T47D (cell line): ENCODE measurements around the gene FAS.

Source experiments
- DNase-seq, 2 experiments: peaks; one replicate each; pipeline versions ENCODE4 v3.0.0 to v3.0.0-alpha.2; 2011 to 2012; ENCODE audit warnings: low read depth in 1 of 2, low spot score in 1 of 2
- JUND ChIP-seq: IDR thresholded peaks from 2 replicates; pipeline ENCODE4 v1.6.1; 2012; ENCODE audit warnings: low read depth
- in situ Hi-C: cut with HindIII; loops from 2 replicates; pipeline ENCODE4 v1.10.0; 2016; ENCODE audit warnings: low sequenced_read_pairs, low pct_unique_long_range_greater_than_20kb

FAS gene

DNA sequence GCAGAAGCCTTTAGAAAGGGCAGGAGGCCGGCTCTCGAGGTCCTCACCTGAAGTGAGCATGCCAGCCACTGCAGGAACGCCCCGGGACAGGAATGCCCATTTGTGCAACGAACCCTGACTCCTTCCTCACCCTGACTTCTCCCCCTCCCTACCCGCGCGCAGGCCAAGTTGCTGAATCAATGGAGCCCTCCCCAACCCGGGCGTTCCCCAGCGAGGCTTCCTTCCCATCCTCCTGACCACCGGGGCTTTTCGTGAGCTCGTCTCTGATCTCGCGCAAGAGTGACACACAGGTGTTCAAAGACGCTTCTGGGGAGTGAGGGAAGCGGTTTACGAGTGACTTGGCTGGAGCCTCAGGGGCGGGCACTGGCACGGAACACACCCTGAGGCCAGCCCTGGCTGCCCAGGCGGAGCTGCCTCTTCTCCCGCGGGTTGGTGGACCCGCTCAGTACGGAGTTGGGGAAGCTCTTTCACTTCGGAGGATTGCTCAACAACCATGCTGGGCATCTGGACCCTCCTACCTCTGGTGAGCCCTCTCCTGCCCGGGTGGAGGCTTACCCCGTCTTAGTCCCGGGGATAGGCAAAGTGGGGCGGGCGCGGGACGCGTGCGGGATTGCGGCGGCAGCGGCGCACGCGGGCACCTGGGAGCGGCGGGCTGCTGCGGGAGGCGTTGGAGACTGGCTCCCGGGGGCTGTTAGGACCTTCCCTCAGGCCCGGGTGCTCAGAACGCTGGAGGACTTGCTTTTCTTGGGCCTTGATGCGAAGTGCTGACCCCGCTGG is at the start of gene FAS:
Gene FAS, plus strand, starts transcription at position 415 of the 777 bp plus-strand sequence. Its CDS starts 79 bp downstream, at position 494.
- in situ Hi-C loops: no loop called here
- no peak for TF ChIP-seq JUND
- peak; percentile 87 to 92 for DNase-seq

DNA sequence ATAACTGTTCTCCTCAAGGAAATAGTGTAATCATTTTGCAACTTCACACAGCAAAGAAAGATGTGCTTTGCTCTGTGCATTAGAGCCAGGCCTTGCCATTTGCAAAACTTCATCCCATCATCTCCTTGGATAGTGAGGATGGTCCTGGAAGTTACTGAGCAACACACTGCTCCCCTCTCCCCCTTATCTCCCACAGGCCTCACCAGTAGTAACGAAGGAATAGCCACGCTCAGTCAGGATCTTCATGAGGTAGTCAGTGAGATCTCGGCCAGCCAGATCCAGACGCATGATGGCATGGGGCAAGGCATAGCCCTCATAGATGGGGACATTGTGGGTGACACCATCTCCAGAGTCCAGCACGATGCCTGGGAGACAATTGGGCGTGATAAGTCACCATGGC is 49.6 kb upstream of the FAS start:
- DNase-seq: no peak
- in situ Hi-C loops: loop anchor here (25.0 kb wide), 1 partner anchor 271 kb away; the partner anchor contains the start of gene CH25H
- no peak for TF ChIP-seq JUND

DNA sequence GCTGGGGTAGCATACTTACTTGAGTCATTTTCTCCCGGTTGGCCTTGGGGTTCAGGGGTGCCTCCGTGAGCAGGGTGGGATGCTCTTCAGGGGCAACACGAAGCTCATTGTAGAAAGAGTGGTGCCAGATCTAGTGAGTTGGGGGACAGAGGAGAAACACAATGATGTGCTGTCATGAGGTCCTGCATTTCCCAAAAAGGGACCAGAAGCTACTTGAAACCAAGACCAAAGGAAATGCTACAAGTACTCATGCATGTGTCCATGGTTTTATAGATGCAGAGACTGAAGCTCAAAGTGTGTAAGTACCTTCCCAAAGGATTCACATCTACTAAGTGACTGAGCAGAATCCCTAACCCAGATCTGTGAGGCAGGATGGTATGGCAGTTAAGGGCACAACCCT is 46.8 kb upstream of the FAS start:
- no peak for DNase-seq
- TF ChIP-seq JUND: no peak
- in situ Hi-C loops: loop anchor here (25.0 kb wide), 1 partner anchor 269 kb away; the partner anchor contains the start of gene CH25H

DNA sequence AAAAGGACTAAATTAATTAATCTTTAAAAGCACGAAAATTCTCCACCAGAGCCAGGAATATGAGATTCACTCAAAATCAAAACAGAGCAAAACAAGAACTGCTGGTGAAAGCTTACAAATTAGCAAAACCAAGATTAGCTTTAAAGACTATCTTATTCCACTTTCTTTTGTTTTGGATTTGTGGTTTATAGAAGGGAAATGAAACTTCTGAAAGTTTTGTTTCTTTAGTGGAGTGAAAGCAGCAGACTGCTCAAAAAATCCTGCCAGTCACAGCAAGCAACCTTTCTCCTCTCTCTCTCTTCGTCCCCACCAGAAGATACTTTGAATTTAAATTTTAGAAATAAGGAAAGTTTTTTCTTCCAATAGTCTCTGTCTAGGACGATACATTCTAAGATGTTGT is 45.8 kb upstream of the FAS start:
- DNase-seq: no peak
- in situ Hi-C loops: loop anchor here (25.0 kb wide), 1 partner anchor 267 kb away; the partner anchor contains the start of gene CH25H
- no peak for TF ChIP-seq JUND

DNA sequence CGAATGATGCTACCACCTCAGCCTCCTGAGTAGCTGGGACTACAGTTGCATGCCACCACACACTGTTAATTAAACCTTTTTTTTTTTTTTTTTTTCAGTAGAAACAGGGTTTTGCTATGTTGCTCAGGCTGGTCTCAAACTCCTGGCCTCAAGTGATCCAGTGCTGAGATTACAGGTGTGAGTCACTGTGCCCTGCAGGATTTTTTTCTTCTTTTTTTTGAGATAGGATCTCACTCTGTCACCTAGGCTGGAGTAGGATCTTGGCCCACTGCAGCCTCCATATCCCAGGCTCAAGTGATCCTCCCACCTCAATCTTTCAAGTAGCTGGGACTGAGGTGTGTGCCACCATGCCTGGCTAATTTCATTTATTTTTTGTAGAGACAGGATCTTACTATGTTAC is 44.4 kb upstream of the FAS start:
- in situ Hi-C loops: loop anchor here (25.0 kb wide), 1 partner anchor 266 kb away; the partner anchor contains the start of gene CH25H
- no peak for TF ChIP-seq JUND
- no peak for DNase-seq

DNA sequence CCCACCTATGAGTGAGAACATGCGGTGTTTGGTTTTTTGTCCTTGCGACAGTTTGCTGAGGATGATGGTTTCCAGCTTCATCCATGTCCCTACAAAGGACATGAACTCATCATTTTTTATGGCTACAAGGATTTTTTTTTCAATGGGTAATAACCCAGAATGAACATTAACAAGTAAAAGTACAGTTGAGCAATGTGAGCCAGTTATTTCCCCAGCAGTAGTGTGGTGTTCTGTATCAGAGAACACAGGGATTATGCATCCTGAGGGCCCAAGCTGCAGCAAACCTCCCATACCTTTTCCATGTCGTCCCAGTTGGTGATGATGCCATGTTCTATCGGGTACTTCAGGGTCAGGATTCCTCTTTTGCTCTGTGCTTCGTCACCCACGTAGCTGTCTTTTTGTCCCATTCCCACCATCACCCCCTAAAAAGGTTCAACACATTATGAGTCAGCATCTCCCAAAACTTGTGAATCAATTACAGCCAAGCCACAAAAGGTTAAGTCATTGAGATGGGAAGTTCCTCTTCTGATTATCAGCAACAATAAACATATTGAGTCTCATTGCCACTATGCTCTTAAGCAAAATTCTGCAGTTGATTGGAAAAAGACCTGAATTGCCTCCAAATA is 43.5 kb upstream of the FAS start:
- in situ Hi-C loops: loop anchor here (25.0 kb wide), 1 partner anchor 265 kb away; the partner anchor contains the start of gene CH25H
- no peak for DNase-seq
- TF ChIP-seq JUND: no peak

DNA sequence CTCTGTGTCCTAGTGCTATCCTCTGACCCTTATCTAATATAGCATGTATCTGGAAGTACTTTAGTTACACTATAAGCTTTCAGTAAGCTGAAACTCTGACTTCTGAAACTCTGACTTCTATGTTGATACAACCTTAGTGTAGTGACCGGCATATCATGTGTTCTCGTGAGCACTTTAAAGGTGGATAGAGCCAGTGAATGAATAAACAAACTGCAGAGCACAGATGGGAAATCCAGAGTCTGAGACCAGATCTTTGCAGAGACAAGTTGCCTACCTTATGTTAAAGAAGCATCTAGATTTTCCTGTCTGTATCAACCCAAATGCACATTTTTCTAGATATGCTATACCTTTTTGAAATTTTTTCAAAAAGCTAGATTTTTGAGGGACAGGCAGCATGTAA is 41.5 kb upstream of the FAS start:
- in situ Hi-C loops: loop anchor here (25.0 kb wide), 1 partner anchor 263 kb away; the partner anchor contains the start of gene CH25H
- TF ChIP-seq JUND: no peak

DNA sequence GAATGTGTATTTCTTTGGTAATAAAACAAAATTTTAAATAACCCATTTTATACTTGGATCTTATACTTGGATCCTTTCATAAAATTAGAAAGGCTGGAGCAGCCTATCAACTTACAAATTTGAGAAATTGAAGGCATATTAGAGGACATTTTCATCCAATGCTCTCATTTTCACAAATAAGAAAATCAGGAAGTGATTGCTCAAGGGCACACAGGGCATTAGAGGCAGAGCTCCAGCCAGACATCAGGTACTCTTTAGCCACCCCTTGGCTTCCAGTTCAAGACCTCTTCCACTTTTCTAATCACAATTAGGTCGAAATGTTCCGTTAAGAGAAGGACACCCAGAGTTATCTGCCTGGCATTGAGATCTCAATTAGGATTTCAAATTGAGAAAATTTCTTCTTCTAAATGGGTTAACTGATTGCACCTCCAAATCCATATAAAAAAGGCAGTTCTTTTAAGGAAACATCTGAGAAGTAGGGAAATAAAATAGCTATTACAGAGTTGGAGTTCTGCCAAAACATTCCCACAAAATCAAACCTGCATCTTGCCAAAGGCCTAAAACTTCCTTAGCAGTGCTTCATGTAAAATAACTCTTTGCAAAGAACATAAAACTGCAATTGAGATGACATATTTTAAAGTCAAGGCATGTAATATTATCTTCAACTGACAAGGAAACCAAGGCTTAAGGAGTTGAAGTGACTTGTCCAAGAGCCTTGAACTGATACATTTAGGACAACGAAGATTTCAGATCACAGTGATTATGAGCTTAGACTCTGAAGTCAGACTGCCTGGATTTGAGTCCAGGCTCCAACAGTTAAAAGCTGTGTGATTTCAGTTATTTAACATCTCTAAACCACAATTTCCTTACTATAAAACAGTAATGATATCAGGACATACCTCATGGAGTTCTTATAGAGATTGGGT is 40.4 kb upstream of the FAS start:
- DNase-seq: no peak
- in situ Hi-C loops: loop anchor here (25.0 kb wide), 1 partner anchor 262 kb away; the partner anchor contains the start of gene CH25H
- TF ChIP-seq JUND: no peak

More for the DNA sequence above, 41.5 kb upstream of the FAS start:
- DNase-seq: no peak

DNA sequence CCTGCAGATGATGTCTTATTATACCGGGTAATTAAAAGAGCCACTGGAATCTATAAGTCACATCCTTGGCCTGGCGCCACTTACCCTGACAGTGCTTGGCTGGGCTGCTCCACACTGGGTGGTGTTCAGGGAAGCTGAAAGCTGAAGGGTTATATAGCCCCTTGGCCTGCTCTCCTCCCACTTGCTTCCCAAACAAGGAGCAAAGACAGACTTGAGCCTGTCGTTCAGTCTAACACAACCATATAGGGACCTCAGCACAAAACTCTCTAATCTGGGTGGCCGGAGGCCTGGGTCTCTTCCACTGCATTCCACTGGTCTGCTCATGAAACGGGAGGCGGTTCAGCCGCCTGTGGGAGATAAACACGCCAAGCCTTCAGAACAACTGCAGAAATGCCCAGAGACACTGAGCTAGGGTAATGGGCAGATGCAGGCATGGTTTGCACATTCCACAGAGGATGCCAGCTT is 37.9 kb upstream of the FAS start, which contains the start of gene ACTA2:
Gene ACTA2, minus strand, starts transcription at position 127 of the 465 bp plus-strand sequence. CDS start 3,843 bp downstream, outside the sequence.
- no peak for DNase-seq
- no peak for TF ChIP-seq JUND
- in situ Hi-C loops: no loop called here

DNA sequence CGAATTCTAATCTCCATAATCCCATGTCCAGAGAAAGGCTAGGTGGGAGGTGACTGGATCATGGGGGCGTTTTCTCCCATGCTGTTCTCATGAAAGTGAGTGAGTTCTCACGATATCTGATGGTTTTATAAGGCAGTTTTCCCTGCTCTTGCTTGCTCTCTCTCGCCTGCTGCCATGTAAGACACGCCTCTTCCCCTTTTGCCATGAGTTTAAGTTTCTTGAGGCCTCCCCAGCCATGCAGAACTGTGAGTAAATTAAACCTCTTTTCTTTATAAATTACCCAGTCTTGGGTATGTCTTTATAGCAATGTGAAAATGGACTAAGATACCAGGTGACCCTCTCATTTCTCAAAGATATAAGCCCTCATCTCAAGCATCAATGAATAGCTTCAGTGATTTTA is 36.9 kb upstream of the FAS start:
- in situ Hi-C loops: no loop called here
- DNase-seq: no peak
- TF ChIP-seq JUND: no peak

DNA sequence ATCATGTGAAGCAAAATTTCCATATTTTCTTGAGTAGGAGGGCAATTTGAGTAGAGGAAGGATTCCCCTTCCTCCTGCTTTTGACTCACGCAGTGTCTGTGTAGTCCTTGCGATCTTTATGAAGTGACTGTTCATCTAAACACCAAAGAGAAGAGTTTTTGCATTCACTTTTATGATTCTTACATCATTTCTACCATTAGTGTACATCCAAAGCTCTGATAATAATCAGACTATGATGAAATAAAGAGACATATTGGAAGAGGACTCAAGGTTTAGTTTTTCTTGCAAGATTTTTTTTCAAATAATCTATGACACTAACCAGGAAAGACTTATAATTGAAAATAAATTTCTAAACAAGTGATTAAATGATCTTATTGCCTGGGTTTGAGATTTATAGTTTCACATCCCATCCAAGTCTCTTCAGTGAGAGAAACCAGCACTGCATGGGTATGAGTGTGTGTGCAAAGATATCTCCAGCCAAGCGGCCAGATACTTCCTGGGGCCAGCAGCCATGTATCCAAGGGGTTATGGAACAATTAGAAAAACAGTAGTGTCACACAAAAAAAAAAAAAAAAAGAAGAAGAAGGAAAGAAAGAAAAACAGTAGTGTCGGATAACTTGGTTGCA is 36.0 kb upstream of the FAS start:
- TF ChIP-seq JUND: no peak
- DNase-seq: no peak
- in situ Hi-C loops: no loop called here
